ENCODE results near the gene VWA5B1.

DNA sequence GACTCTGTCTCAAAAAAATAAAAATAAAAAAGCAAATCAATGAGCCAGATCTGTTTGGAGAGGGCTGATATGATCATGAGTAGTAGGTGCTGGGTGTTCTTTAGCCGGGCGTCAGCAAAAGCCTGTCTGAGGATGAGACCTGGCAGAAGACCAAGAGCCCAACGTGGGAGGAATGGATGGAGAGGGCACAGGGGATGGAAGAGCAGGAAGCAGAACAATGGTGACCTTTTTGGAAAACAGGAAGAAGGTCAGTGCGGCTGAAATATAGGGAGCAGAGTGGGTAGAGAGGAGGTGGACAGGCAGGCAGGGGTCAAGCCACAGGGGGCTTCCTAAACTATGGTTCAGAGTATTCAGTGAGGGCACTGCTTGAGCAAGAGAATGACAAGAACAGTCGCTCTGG lies 30.9 kb downstream of the VWA5B1 start:
- TF ChIP-seq EZH2phosphoT487 (IDR thresholded peaks at IDR 0.05; ENCODE audit: low read length) (no peak), EZH2 (optimal IDR thresholded peaks at IDR 0.05; ENCODE audit: low read depth, low read length) (no peak)
- TF ChIP-seq, protein P1, sequence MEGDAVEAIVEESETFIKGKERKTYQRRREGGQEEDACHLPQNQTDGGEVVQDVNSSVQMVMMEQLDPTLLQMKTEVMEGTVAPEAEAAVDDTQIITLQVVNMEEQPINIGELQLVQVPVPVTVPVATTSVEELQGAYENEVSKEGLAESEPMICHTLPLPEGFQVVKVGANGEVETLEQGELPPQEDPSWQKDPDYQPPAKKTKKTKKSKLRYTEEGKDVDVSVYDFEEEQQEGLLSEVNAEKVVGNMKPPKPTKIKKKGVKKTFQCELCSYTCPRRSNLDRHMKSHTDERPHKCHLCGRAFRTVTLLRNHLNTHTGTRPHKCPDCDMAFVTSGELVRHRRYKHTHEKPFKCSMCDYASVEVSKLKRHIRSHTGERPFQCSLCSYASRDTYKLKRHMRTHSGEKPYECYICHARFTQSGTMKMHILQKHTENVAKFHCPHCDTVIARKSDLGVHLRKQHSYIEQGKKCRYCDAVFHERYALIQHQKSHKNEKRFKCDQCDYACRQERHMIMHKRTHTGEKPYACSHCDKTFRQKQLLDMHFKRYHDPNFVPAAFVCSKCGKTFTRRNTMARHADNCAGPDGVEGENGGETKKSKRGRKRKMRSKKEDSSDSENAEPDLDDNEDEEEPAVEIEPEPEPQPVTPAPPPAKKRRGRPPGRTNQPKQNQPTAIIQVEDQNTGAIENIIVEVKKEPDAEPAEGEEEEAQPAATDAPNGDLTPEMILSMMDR (IDR thresholded peaks at IDR 0.05; ENCODE audit: low read length), result no peak
